ENCODE results near the gene CASZ1. TPM values are rescaled to one million over a fixed set of nuclear protein-coding genes. Genes with fewer than 3 reads are reported as not detected.

The CASZ1 gene
- total RNA-seq, 1 experiment from 2014 or later: 11.7 TPM

DNA sequence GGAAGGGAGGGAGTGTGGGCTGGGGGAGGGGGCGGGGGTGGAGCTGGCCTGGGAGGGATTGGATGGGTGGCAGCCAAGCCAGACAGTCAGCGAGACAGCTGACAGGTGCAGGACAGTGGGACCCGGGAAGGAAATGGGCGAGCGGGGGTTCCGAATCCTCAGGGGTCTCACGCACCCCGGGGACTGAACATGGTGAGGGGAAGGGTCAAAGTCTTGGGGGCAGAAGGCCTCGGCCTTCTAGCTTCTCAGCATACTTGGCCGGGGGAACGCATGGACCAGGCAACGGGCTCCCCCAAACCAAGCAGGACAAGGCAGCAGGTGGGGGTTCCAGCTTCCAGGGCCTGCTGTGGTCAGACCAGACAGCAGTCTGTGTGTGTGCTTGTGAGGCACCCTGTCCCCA, 23.1 kb downstream of the CASZ1 start:
- Mint-ChIP-seq H3K27ac (no peak overlapping the region), H3K36me3 (no peaks in the 10 kb centered on the region), H3K27me3 (ENCODE audit: low read depth) (no peaks in the 10 kb centered on the region), H3K9me3 (no peaks in the 10 kb centered on the region), H3K4me1 (peaks cover 11% of the 10 kb centered on the region), H3K4me3 (no peak overlapping the region)
- DNase-seq (ENCODE audit: low spot score) (no peak), ATAC-seq (no peak)
- ChIA-PET CTCF (interaction anchor here (0.6 to 0.8 kb wide), 3 partner anchors 59 to 336 kb away, joined by 3 to 5 read pairs (median 4); no protein-coding TSS in a partner anchor), POLR2A (no interaction called here)
- TF ChIP-seq, protein P1, sequence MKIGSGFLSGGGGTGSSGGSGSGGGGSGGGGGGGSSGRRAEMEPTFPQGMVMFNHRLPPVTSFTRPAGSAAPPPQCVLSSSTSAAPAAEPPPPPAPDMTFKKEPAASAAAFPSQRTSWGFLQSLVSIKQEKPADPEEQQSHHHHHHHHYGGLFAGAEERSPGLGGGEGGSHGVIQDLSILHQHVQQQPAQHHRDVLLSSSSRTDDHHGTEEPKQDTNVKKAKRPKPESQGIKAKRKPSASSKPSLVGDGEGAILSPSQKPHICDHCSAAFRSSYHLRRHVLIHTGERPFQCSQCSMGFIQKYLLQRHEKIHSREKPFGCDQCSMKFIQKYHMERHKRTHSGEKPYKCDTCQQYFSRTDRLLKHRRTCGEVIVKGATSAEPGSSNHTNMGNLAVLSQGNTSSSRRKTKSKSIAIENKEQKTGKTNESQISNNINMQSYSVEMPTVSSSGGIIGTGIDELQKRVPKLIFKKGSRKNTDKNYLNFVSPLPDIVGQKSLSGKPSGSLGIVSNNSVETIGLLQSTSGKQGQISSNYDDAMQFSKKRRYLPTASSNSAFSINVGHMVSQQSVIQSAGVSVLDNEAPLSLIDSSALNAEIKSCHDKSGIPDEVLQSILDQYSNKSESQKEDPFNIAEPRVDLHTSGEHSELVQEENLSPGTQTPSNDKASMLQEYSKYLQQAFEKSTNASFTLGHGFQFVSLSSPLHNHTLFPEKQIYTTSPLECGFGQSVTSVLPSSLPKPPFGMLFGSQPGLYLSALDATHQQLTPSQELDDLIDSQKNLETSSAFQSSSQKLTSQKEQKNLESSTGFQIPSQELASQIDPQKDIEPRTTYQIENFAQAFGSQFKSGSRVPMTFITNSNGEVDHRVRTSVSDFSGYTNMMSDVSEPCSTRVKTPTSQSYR (CRISPR knock-in tag; IDR thresholded peaks at IDR 0.05): no peak
- no peak for TF ChIP-seq NR2C2 (CRISPR knock-in tag; IDR thresholded peaks at IDR 0.05)
- TF ChIP-seq, protein P2, sequence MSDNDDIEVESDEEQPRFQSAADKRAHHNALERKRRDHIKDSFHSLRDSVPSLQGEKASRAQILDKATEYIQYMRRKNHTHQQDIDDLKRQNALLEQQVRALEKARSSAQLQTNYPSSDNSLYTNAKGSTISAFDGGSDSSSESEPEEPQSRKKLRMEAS (CRISPR knock-in tag; IDR thresholded peaks at IDR 0.05): no peak

- H3K4me1 Mint-ChIP-seq: peaks cover 11% of the 10 kb centered on the region
- CTCF ChIA-PET: interaction anchor here (0.6 to 0.9 kb wide), 2 partner anchors 9 to 335 kb away, joined by 4 to 5 read pairs; no protein-coding TSS in a partner anchor
- TF ChIP-seq GRHL2 (CRISPR knock-in tag; IDR thresholded peaks at IDR 0.05; ENCODE audit: insufficient replicate concordance, severe bottlenecking): no peak
- no peak for TF ChIP-seq ZNF423 (CRISPR knock-in tag; IDR thresholded peaks at IDR 0.05)
- TF ChIP-seq E2F4 (CRISPR knock-in tag; IDR thresholded peaks at IDR 0.05; ENCODE audit: borderline replicate concordance, low read depth): no peak
- TF ChIP-seq EMX1 (CRISPR knock-in tag; IDR thresholded peaks at IDR 0.05): no peak
- no peak for TF ChIP-seq HMGXB4 (CRISPR knock-in tag; IDR thresholded peaks at IDR 0.05)
- TF ChIP-seq SMAD4 (CRISPR knock-in tag; IDR thresholded peaks at IDR 0.05): no peak
- TF ChIP-seq JUN (CRISPR knock-in tag; IDR thresholded peaks at IDR 0.05): no peak
- no peak for TF ChIP-seq OVOL2 (CRISPR knock-in tag; IDR thresholded peaks at IDR 0.05; ENCODE audit: borderline replicate concordance)
- TF ChIP-seq, protein P2 (CRISPR knock-in tag; IDR thresholded peaks at IDR 0.05): no peak
- TF ChIP-seq ZNF263 (CRISPR knock-in tag; IDR thresholded peaks at IDR 0.05; ENCODE audit: low read depth): no peak
- TF ChIP-seq, protein P3, sequence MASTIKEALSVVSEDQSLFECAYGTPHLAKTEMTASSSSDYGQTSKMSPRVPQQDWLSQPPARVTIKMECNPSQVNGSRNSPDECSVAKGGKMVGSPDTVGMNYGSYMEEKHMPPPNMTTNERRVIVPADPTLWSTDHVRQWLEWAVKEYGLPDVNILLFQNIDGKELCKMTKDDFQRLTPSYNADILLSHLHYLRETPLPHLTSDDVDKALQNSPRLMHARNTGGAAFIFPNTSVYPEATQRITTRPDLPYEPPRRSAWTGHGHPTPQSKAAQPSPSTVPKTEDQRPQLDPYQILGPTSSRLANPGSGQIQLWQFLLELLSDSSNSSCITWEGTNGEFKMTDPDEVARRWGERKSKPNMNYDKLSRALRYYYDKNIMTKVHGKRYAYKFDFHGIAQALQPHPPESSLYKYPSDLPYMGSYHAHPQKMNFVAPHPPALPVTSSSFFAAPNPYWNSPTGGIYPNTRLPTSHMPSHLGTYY (CRISPR knock-in tag; IDR thresholded peaks at IDR 0.05): no peak
- no peak for TF ChIP-seq ATF1 (CRISPR knock-in tag; IDR thresholded peaks at IDR 0.05)
- no peak for TF ChIP-seq ZNF138 (CRISPR knock-in tag; conservative IDR thresholded peaks at IDR 0.05)
- TF ChIP-seq SP1 (CRISPR knock-in tag; conservative IDR thresholded peaks at IDR 0.05): no peak
- TF ChIP-seq, protein P4, sequence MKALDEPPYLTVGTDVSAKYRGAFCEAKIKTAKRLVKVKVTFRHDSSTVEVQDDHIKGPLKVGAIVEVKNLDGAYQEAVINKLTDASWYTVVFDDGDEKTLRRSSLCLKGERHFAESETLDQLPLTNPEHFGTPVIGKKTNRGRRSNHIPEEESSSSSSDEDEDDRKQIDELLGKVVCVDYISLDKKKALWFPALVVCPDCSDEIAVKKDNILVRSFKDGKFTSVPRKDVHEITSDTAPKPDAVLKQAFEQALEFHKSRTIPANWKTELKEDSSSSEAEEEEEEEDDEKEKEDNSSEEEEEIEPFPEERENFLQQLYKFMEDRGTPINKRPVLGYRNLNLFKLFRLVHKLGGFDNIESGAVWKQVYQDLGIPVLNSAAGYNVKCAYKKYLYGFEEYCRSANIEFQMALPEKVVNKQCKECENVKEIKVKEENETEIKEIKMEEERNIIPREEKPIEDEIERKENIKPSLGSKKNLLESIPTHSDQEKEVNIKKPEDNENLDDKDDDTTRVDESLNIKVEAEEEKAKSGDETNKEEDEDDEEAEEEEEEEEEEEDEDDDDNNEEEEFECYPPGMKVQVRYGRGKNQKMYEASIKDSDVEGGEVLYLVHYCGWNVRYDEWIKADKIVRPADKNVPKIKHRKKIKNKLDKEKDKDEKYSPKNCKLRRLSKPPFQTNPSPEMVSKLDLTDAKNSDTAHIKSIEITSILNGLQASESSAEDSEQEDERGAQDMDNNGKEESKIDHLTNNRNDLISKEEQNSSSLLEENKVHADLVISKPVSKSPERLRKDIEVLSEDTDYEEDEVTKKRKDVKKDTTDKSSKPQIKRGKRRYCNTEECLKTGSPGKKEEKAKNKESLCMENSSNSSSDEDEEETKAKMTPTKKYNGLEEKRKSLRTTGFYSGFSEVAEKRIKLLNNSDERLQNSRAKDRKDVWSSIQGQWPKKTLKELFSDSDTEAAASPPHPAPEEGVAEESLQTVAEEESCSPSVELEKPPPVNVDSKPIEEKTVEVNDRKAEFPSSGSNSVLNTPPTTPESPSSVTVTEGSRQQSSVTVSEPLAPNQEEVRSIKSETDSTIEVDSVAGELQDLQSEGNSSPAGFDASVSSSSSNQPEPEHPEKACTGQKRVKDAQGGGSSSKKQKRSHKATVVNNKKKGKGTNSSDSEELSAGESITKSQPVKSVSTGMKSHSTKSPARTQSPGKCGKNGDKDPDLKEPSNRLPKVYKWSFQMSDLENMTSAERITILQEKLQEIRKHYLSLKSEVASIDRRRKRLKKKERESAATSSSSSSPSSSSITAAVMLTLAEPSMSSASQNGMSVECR (CRISPR knock-in tag; IDR thresholded peaks at IDR 0.05; ENCODE audit: borderline replicate concordance): no peak
- TF ChIP-seq, protein P5, sequence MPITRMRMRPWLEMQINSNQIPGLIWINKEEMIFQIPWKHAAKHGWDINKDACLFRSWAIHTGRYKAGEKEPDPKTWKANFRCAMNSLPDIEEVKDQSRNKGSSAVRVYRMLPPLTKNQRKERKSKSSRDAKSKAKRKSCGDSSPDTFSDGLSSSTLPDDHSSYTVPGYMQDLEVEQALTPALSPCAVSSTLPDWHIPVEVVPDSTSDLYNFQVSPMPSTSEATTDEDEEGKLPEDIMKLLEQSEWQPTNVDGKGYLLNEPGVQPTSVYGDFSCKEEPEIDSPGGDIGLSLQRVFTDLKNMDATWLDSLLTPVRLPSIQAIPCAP (CRISPR knock-in tag; IDR thresholded peaks at IDR 0.05): no peak
- TF ChIP-seq NFATC4 (CRISPR knock-in tag; IDR thresholded peaks at IDR 0.05): no peak
- no peak for TF ChIP-seq ZNF671 (CRISPR knock-in tag; IDR thresholded peaks at IDR 0.05)
- H3K27me3 Mint-ChIP-seq (ENCODE audit: low read depth): no peaks in the 10 kb centered on the region
- POLR2A ChIA-PET: no interaction called here
- ATAC-seq (no peak), DNase-seq (ENCODE audit: low spot score) (no peak)
- no peaks in the 10 kb centered on the region for H3K9me3 Mint-ChIP-seq
- no peak overlapping the region for H3K4me3 Mint-ChIP-seq
- no peaks in the 10 kb centered on the region for H3K36me3 Mint-ChIP-seq
- no peak overlapping the region for H3K27ac Mint-ChIP-seq
Measured at GRCh38 chr1:10772711-10773110, 23.7 kb downstream of the CASZ1 start.

Data from WTC11 (cell line).